B cell (primary cell): Measurements from ENCODE around the gene MTRF1. TPM values are rescaled to one million over a fixed set of nuclear protein-coding genes. Genes with fewer than 3 reads are reported as not detected.

Experiments
- ATAC-seq: fragments of 200-7000 bp; cut with Tn5 transposase; one replicate; pipeline ENCODE4 v1.10.0; 2021; ENCODE audit warnings: low read depth, mild to moderate bottlenecking, moderate number of reproducible peaks, moderate library complexity
- CTCF ChIA-PET: fragments of 350-600 bp; sonication (Branson Sonifier 250); formaldehyde crosslinking; loops from one replicate; lab custom pipeline; 2021; ENCODE audit warnings: antibody characterized with exemption, inconsistent platforms; lab: Charles Lee
- POLR2A ChIA-PET: fragments of 350-600 bp; sonication (Branson Sonifier 250); formaldehyde crosslinking; loops from one replicate; lab custom pipeline; 2021; ENCODE audit warnings: antibody characterized with exemption; lab: Charles Lee
- DNase-seq: peaks from one replicate; pipeline ENCODE4 v3.0.0; 2013
- H2AFZ ChIP-seq: 2 replicates; pipeline ENCODE4 v1.6.1; 2012; ENCODE audit warnings: mild to moderate bottlenecking, low read depth, low read length; ENCODE audit not compliant: insufficient read depth, poor library complexity, severe bottlenecking
- H3K27ac ChIP-seq, 2 donors: 1 replicate in 1 of 2; 2 replicates in 1 of 2; pipeline ENCODE4 v1.5.1; 2012 to 2013; ENCODE audit warnings: low read length in 2 of 2, mild to moderate bottlenecking in 2 of 2, moderate library complexity in 1 of 2
- H3K27me3 ChIP-seq, 4 experiments: fragments of 200-600 bp in 1 of 4; sonication (generic) in 1 of 4; replicated peaks in 1 of 4; 1 replicate in 2 of 4; 2 replicates in 2 of 4; pipeline versions ENCODE4 v1.6.1 to v1.7.0; 2013 to 2016; ENCODE audit warnings: low read length in 3 of 4, mild to moderate bottlenecking in 2 of 4, mixed read lengths in 1 of 4, moderate library complexity in 1 of 4; ENCODE audit not compliant: insufficient read depth in 4 of 4, control insufficient read depth in 3 of 4; ENCODE audit errors: control extremely low read depth in 1 of 4
- H3K36me3 ChIP-seq, 2 experiments: replicated peaks in 1 of 2; 1 replicate in 1 of 2; 2 replicates in 1 of 2; pipeline versions ENCODE4 v1.6.1 to v1.7.1; 2013; ENCODE audit warnings: low read length in 1 of 2; ENCODE audit not compliant: insufficient read depth in 2 of 2, control insufficient read depth in 1 of 2; ENCODE audit errors: control extremely low read depth in 1 of 2, extremely low read depth in 1 of 2
- H3K4me1 ChIP-seq, 2 donors: fragments of 200-600 bp in 1 of 2; sonication (generic) in 1 of 2; 1 replicate in 1 of 2; 2 replicates in 1 of 2; pipeline versions ENCODE4 v1.5.1 to v1.6.1; 2013 to 2017; ENCODE audit warnings: low read length in 2 of 2; ENCODE audit not compliant: control insufficient read depth in 2 of 2, insufficient read depth in 2 of 2
- H3K4me2 ChIP-seq: replicated peaks from 2 replicates; pipeline ENCODE3; 2012; ENCODE audit warnings: mild to moderate bottlenecking, low read depth, low read length; ENCODE audit not compliant: poor library complexity, severe bottlenecking
- H3K4me3 ChIP-seq, 5 experiments: fragments of 200-600 bp in 1 of 5; sonication (generic) in 1 of 5; 1 replicate in 3 of 5; 2 replicates in 2 of 5; pipeline versions ENCODE4 v1.5.1 to v1.7.0; 2011 to 2016; ENCODE audit warnings: low read length in 4 of 5, mild to moderate bottlenecking in 4 of 5, low read depth in 2 of 5, control low read depth in 1 of 5, moderate library complexity in 1 of 5; ENCODE audit not compliant: insufficient read depth in 1 of 5; ENCODE audit errors: control extremely low read depth in 1 of 5, extremely low read depth in 1 of 5
- H3K79me2 ChIP-seq: fragments of 200-600 bp; sonication (generic); one replicate; pipeline ENCODE4 v1.6.0; 2016; ENCODE audit warnings: low read length; ENCODE audit not compliant: control insufficient read depth, insufficient read depth
- H3K9ac ChIP-seq: fragments of 200-600 bp; sonication (generic); 2 replicates; pipeline ENCODE4 v1.6.1; 2017; ENCODE audit warnings: mild to moderate bottlenecking, low read length, moderate library complexity
- H3K9me3 ChIP-seq, 3 donors: one replicate each; pipeline versions ENCODE4 v1.6.1 to v1.7.1; 2013; ENCODE audit warnings: low read length in 2 of 3; ENCODE audit not compliant: control insufficient read depth in 2 of 3, insufficient read depth in 1 of 3; ENCODE audit errors: control extremely low read depth in 1 of 3
- H4K20me1 ChIP-seq: 2 replicates; pipeline ENCODE4 v1.6.0; 2012; ENCODE audit warnings: mild to moderate bottlenecking, low read length; ENCODE audit not compliant: insufficient read depth, control insufficient read depth, poor library complexity, severe bottlenecking
- H3K27ac Mint-ChIP-seq: one replicate; pipeline ENCODE4 v1.8.0; 2021; ENCODE audit warnings: mixed read lengths
- H3K27me3 Mint-ChIP-seq: one replicate; pipeline ENCODE4 v1.8.0; 2021; ENCODE audit warnings: mixed read lengths
- H3K4me1 Mint-ChIP-seq: one replicate; pipeline ENCODE4 v1.8.0; 2021; ENCODE audit warnings: mixed read lengths
- H3K4me3 Mint-ChIP-seq: one replicate; pipeline ENCODE4 v1.8.0; 2021; ENCODE audit warnings: mixed read lengths
- H3K9me3 Mint-ChIP-seq: one replicate; pipeline ENCODE4 v1.8.0; 2022; ENCODE audit warnings: mixed read lengths; ENCODE audit not compliant: insufficient read depth
- CTCF ChIP-seq: fragments of 200-600 bp; IDR thresholded peaks from one replicate; pipeline ENCODE4 v1.8.0; 2022; ENCODE audit warnings: antibody characterized with exemption, mild to moderate bottlenecking
- EZH2 ChIP-seq: IDR thresholded peaks from 2 replicates; pipeline ENCODE4 v1.6.1; 2012; ENCODE audit warnings: borderline replicate concordance, low read depth, mild to moderate bottlenecking, moderate library complexity, low read length; ENCODE audit not compliant: insufficient read depth, poor library complexity, severe bottlenecking
- WGBS: methylation state at CpG from one replicate; pipeline ENCODE4 v1.1.5; 2013; ENCODE audit warnings: missing lambda C conversion rate; ENCODE audit not compliant: insufficient coverage; 5-methylcytosine and 5-hydroxymethylcytosine counted together
- intact Hi-C: fragments of 100-400 bp; cut with micrococcal nuclease; formaldehyde crosslinking; loops from one replicate; pipeline ENCODE4 v1.10.0; 2022
- polyA plus RNA-seq: library from polyadenylated mRNA; depleted of rRNA; stranded (reverse); fragments of >200 nt; gene quantifications from 2 replicates; pipeline ENCODE4 v1.2.3, GENCODE V29; 2012
- total RNA-seq, 2 donors: library from RNA; stranded (reverse); fragments of 120-200 nt in 1 of 2; gene quantifications; 1 replicate in 1 of 2; 2 replicates in 1 of 2; pipeline versions ENCODE4 v1.2.3 to v1.2.4, GENCODE V29; 2013 to 2022

MTRF1 gene
- total and polyA plus RNA-seq, 2 donors (not counting 1 experiment from before 2014, with no cell fraction given) = 24.4 to 36.0 TPM

GRCh38 chr13:41273831-41274441, 10.6 kb upstream of the MTRF1 start:
- Histone ChIP-seq H4K20me1 (no peaks in the 10 kb centered on the region), H3K4me2 (no peak overlapping the region), H3K9ac (no peak overlapping the region), H3K27ac (no peak overlapping the region), H3K4me3 (no peak overlapping the region), H3K9me3 (peaks cover 0 to 4% (median 0%) of the 10 kb centered on the region in 3 donors), H3K27me3 (no peaks in the 10 kb centered on the region), H2AFZ (no peak overlapping the region), H3K36me3 (no peaks in the 10 kb centered on the region), H3K79me2 (no peaks in the 10 kb centered on the region), H3K4me1 (peaks cover 7 to 14% of the 10 kb centered on the region in 2 donors)
- intact Hi-C loops = no loop called here
- Mint-ChIP-seq H3K9me3 (no peaks in the 10 kb centered on the region), H3K4me1 (peaks cover 9% of the 10 kb centered on the region), H3K27ac (no peak overlapping the region), H3K4me3 (no peak overlapping the region), H3K27me3 (no peaks in the 10 kb centered on the region)
- ChIA-PET POLR2A (no interaction called here), CTCF (interaction anchor here (0.8 kb wide), 1 partner anchor 693 kb away, joined by 4 read pairs; no protein-coding TSS in a partner anchor)
- TF ChIP-seq CTCF (no peak), EZH2 (no peak)
- 100% methylated on average over 1 of the region's 3 CpGs for WGBS
- DNase-seq (no peak), ATAC-seq (no peak)
